Neural cell (in vitro differentiated cells): ENCODE results near the gene RAB40B.

Experiments
- CTCF ChIP-seq: fragments of 450-650 bp; IDR thresholded peaks from 2 replicates; pipeline ENCODE4 v1.5.1; 2014; ENCODE audit warnings: antibody characterized with exemption, mild to moderate bottlenecking, moderate library complexity; ENCODE audit not compliant: poor library complexity, severe bottlenecking
- EP300 ChIP-seq: fragments of 450-650 bp; conservative IDR thresholded peaks from 2 replicates; pipeline ENCODE4 v1.6.1; 2014; ENCODE audit warnings: antibody characterized with exemption, mild to moderate bottlenecking, moderate library complexity; ENCODE audit not compliant: poor library complexity, severe bottlenecking
- EZH2 ChIP-seq: fragments of 200-600, 300-800 bp; shearing (Covaris generic), sonication (generic); IDR thresholded peaks from 2 replicates; pipeline ENCODE4 v1.6.1; 2014; ENCODE audit warnings: antibody characterized with exemption, low read length, borderline replicate concordance, mild to moderate bottlenecking; ENCODE audit not compliant: insufficient read depth, poor library complexity, severe bottlenecking
- POLR2AphosphoS5 ChIP-seq: IDR thresholded peaks from 2 replicates; pipeline ENCODE4 v1.6.1; 2012
- RAD21 ChIP-seq: fragments of 450-650 bp; conservative IDR thresholded peaks from 2 replicates; pipeline ENCODE4 v1.6.1; 2014; ENCODE audit warnings: antibody characterized with exemption, mild to moderate bottlenecking, moderate library complexity
- REST ChIP-seq: IDR thresholded peaks from 2 replicates; pipeline ENCODE4 v1.6.1; 2012; ENCODE audit warnings: borderline replicate concordance
- SMC3 ChIP-seq: fragments of 450-650 bp; conservative IDR thresholded peaks from 2 replicates; pipeline ENCODE4 v1.6.1; 2014; ENCODE audit warnings: antibody characterized with exemption, mild to moderate bottlenecking, moderate library complexity; ENCODE audit not compliant: poor library complexity
- TAF1 ChIP-seq: IDR thresholded peaks from 2 replicates; pipeline ENCODE4 v1.6.1; 2012; ENCODE audit warnings: low read depth

DNA sequence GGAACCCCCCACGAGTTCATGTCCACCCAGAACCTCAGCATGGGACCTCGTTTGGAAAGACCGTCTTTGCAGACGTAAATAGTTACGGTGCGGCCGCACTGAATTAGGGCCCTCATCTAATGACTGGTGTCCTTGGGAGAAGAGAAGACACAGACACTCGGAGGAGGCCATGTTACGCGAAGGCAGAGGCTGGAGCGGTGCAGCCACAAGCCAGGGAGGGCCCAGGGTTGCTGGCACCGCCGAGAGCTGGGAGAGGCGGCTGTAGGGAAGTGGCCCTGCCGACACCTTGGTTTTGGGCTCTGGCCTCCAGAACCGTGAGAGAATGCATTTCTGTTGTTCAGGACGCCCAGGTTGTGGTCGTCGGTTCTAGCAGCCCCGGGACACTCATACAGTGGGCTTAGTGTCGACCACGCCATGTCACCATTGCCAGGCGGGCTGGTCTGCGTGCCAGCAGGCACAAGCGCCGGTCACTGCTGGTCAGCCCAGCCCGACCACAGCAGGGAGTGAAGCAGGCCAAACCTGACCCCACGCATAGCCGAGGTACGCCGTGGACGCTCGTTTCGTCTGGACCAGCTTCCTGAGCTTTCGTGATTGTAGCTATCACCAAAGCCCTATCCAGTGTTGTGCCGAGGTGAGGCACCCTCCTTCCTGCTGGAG lies 39.6 kb downstream of the RAB40B start:
- no peak for TF ChIP-seq EP300
- no peak for TF ChIP-seq POLR2AphosphoS5
- no peak for TF ChIP-seq CTCF
- no peak for TF ChIP-seq EZH2
- TF ChIP-seq REST: no peak
- TF ChIP-seq SMC3: no peak
- TF ChIP-seq TAF1: no peak
- no peak for TF ChIP-seq RAD21
